Heart left ventricle (tissue), 16 donors: ENCODE data around the gene CD69. TPM values are rescaled to one million over a fixed set of nuclear protein-coding genes. Genes with fewer than 3 reads are reported as not detected.
A peak's percentile ranks its signal among the peaks of the same experiment; 100 is the strongest.

Experiments
- ATAC-seq, 4 donors: fragments of 200-7000 bp; cut with Tn5 transposase; one replicate each; pipeline ENCODE4 v1.9.1; 2020 to 2022; ENCODE audit warnings: moderate library complexity in 4 of 4, mild to moderate bottlenecking in 3 of 4, moderate number of reproducible peaks in 1 of 4
- DNase-seq, 5 donors: peaks; one replicate each; pipeline ENCODE4 v3.0.0-alpha.2; 2020
- H3K27ac ChIP-seq, 12 donors: fragments of 200-600 bp; sonication (generic) in 4 of 12; one replicate each; pipeline versions ENCODE4 v1.5.0 to v1.8.0; 2016 to 2022; ENCODE audit warnings: mild to moderate bottlenecking in 2 of 12
- H3K27me3 ChIP-seq, 9 donors: fragments of 200-600 bp; sonication (generic) in 2 of 9; one replicate each; pipeline versions ENCODE4 v1.5.1 to v1.8.0; 2016 to 2022; ENCODE audit warnings: mild to moderate bottlenecking in 3 of 9
- H3K36me3 ChIP-seq, 9 donors: fragments of 200-600 bp; sonication (generic) in 2 of 9; one replicate each; pipeline versions ENCODE4 v1.5.0 to v1.8.0; 2018 to 2022; ENCODE audit warnings: mild to moderate bottlenecking in 2 of 9
- H3K4me1 ChIP-seq, 12 donors: fragments of 200-600 bp; sonication (generic) in 4 of 12; one replicate each; pipeline versions ENCODE4 v1.5.0 to v1.8.0; 2016 to 2022; ENCODE audit warnings: mild to moderate bottlenecking in 3 of 12
- H3K4me3 ChIP-seq, 12 donors: fragments of 200-600 bp; sonication (generic) in 4 of 12; one replicate each; pipeline versions ENCODE4 v1.5.0 to v1.8.0; 2017 to 2022; ENCODE audit warnings: mild to moderate bottlenecking in 9 of 12, moderate library complexity in 4 of 12
- H3K9me3 ChIP-seq, 12 donors: fragments of 200-600 bp; sonication (generic) in 4 of 12; one replicate each; pipeline versions ENCODE4 v1.5.0 to v1.8.0; 2016 to 2022; ENCODE audit warnings: mild to moderate bottlenecking in 1 of 12
- POLR2A ChIP-seq, 2 donors: fragments of 450-650 bp; IDR thresholded peaks; one replicate each; pipeline ENCODE4 v1.6.1; 2017; ENCODE audit warnings: antibody characterized with exemption in 2 of 2, mild to moderate bottlenecking in 2 of 2, moderate library complexity in 2 of 2
- WGBS, 4 donors: extraction: QIAGEN DNeasy Blood & Tissue Kit in 2 of 4; methylation state at CpG; one replicate each; pipeline versions ENCODE4 v1.1.5 to v1.1.7; 2013 to 2018; 5-methylcytosine and 5-hydroxymethylcytosine counted together
- intact Hi-C, 10 donors: fragments of 100-400 bp; cut with DNase I; formaldehyde crosslinking; loops; one replicate each; pipeline versions ENCODE4 v1.11.1 to v1.14.2; 2022
- polyA plus RNA-seq, 2 donors: library from polyadenylated mRNA; stranded (reverse); fragments of 200-250 nt; gene quantifications; one replicate each; pipeline ENCODE4 v1.2.3, GENCODE V29; 2013
- total RNA-seq, 9 donors: library from RNA; depleted of rRNA in 2 of 9; stranded (reverse); fragments of >200 nt in 2 of 9; fragmentation: NEBNext Ultra II Directional in 3 of 9; extraction: Animal tissue kit (Norgen Biotek cat#: 25700) in 3 of 9; gene quantifications; one replicate each; pipeline versions ENCODE4 v1.1.0 to v1.2.4, GENCODE V29; 2016 to 2023
- TF ChIP-seq, protein P1 (sequence below), 12 donors: fragments of 200-600 bp; sonication (generic) in 4 of 12; IDR thresholded peaks; one replicate each; pipeline versions ENCODE4 v1.5.0 to v1.8.0; 2018 to 2022; ENCODE audit warnings: antibody characterized with exemption in 12 of 12, mild to moderate bottlenecking in 5 of 12
- donor health status: ischemic (EF 13 %, LVEDD 7.1; RV severe dilation, severe dysfunction).
- donor health status: healthy with polysubstance abuse.
- donor health status: DM: no; HTN: yes; CAD: no.
- donor health status: DM: no; HTN: no; CAD: no.
- donor health status: ischemic (EF 25% LVEDD 6.9; RV normal size, moderate dysfunction).
- donor health status: ischemic (EF 25% LVEDD 5.7; RV mildly dilated, moderate dysfunction).
- donor health status: healthy.
- donor health status: DM: yes; HTN: yes; CAD: no.
- donor health status: ischemic (EF 35%, LVEDD 5.7; RV mildly dilated, moderate dysfunction).
- donor health status: nonischemic (EF 11% LVEDD 7.7; RV severe dilation, severe dysfunction).
- donor health status: DM: yes; HTN: yes; CAD: no.
- donor health status: PGD.
- donor health status: ischemic (EF 29% LVEDD 5.4; RV normal size, mild dysfunction).
- donor health status: nonischemic (EF 23%, LVEDD 6.1; RV moderate dilation, normal function).

CD69 gene
- total and polyA plus RNA-seq, 11 donors = 0.16 to 6.4 (median 0.43) TPM; not detected in 3

DNA sequence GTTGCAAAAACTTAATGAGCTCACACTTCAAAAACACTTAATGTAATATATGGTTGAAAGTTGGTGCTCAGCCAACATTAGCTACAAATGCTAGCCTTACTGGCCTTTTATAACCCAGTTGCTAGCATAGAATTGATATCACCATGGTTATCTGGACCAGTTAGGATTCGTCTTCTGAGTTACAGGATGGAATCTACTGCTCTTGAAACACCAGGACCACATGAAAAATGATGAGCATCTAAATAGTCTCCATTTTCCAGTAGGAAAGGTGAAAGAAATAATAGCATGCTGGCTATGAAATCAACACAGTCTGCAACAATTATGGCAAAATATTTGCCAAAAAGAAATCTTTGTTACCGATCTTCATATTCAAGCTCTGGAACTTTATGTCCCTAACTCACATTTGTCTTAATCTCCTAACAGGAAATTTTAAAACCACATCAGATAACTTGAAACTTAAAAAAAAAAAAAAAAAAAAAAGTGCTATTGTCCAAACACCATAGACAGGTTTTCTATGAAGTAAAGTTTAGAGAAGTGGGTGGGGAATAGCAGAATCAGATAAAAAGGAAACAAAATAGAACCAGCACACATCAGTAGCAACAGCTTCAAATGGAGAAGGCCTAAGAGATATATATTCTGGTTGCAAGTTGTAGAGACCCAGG, 12.6 kb upstream of the CD69 start:
- ATAC-seq (no peak), DNase-seq (no peak)
- no peak overlapping the region for H3K27ac ChIP-seq
- H3K4me1 ChIP-seq = peaks cover 0 to 18% (median 0%) of the 10 kb centered on the region in 12 donors
- no peak overlapping the region for H3K4me3 ChIP-seq
- 70 to 81% (median 74%) methylated on average over 2 of the region's 2 CpGs for WGBS, 4 donors
- TF ChIP-seq, protein P1, sequence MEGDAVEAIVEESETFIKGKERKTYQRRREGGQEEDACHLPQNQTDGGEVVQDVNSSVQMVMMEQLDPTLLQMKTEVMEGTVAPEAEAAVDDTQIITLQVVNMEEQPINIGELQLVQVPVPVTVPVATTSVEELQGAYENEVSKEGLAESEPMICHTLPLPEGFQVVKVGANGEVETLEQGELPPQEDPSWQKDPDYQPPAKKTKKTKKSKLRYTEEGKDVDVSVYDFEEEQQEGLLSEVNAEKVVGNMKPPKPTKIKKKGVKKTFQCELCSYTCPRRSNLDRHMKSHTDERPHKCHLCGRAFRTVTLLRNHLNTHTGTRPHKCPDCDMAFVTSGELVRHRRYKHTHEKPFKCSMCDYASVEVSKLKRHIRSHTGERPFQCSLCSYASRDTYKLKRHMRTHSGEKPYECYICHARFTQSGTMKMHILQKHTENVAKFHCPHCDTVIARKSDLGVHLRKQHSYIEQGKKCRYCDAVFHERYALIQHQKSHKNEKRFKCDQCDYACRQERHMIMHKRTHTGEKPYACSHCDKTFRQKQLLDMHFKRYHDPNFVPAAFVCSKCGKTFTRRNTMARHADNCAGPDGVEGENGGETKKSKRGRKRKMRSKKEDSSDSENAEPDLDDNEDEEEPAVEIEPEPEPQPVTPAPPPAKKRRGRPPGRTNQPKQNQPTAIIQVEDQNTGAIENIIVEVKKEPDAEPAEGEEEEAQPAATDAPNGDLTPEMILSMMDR (IDR thresholded peaks at IDR 0.05) = no peak
- TF ChIP-seq POLR2A (IDR thresholded peaks at IDR 0.05) = no peak
- H3K36me3 ChIP-seq = no peaks in the 10 kb centered on the region
- intact Hi-C loops = no loop called here
- H3K27me3 ChIP-seq = no peaks in the 10 kb centered on the region
- no peaks in the 10 kb centered on the region for H3K9me3 ChIP-seq

DNA sequence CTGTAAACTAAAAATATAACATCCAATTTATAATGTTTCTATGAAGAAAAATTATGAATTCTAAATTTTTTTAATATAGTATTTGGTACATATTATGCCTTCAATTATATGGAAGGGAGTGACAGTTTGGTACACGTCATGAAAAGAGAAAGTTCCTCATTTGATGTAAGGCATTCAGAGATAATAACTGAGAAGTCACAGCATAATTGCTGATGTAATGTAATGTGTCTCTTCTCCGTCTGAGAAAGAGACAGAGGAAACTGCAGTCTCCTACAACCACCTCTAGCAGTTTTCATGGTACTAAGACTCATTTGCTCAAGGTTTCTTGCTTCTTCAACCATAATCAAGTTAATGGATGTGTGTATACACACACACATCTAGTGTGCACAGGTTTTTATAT, 2.3 kb upstream of the CD69 start:
- H3K4me3 ChIP-seq = no peak overlapping the region
- intact Hi-C loops = no loop called here
- no peak for TF ChIP-seq POLR2A (IDR thresholded peaks at IDR 0.05)
- no peaks in the 10 kb centered on the region for H3K36me3 ChIP-seq
- no peaks in the 10 kb centered on the region for H3K27me3 ChIP-seq
- H3K9me3 ChIP-seq = no peaks in the 10 kb centered on the region
- H3K4me1 ChIP-seq = peaks cover 0 to 43% (median 0%) of the 10 kb centered on the region in 12 donors
- DNase-seq = no peak
- ATAC-seq = peak in 1 of 4 donors; percentile 43
- H3K27ac ChIP-seq = peak overlapping the region in 1 of 12 donors; percentile 90
- 49 to 65% (median 62%) methylated on average over 2 of the region's 2 CpGs for WGBS, 4 donors

DNA sequence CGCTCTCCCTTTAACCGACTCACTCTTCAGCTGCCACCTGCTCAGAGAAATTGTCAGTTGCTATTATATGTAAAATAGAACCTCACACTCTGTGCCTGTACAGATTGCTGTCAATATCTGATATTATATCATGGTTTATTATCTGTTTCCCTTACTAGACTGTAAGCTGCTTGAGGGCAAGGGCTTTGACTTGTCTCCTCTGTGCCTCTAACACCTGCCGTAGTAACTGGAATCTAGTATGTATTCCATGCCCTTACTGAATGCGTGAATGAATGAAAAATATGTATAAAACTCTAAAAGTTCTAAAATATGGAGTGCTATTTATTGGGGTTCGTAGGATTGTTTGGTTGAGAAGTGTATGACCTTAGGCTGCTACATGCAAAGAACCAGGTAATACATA, 1.7 kb upstream of the CD69 start:
- H3K4me1 ChIP-seq = peaks cover 0 to 43% (median 0%) of the 10 kb centered on the region in 12 donors
- no peaks in the 10 kb centered on the region for H3K36me3 ChIP-seq
- H3K4me3 ChIP-seq = no peak overlapping the region
- ATAC-seq = no peak
- intact Hi-C loops = no loop called here
- H3K27ac ChIP-seq = peak overlapping the region in 1 of 12 donors; percentile 90
- H3K27me3 ChIP-seq = no peaks in the 10 kb centered on the region
- no peak for DNase-seq
- 93 to 95% (median 95%) methylated on average over 5 of the region's 5 CpGs for WGBS, 4 donors
- TF ChIP-seq, protein P1 (IDR thresholded peaks at IDR 0.05) = no peak
- no peak for TF ChIP-seq POLR2A (IDR thresholded peaks at IDR 0.05)
- no peaks in the 10 kb centered on the region for H3K9me3 ChIP-seq

DNA sequence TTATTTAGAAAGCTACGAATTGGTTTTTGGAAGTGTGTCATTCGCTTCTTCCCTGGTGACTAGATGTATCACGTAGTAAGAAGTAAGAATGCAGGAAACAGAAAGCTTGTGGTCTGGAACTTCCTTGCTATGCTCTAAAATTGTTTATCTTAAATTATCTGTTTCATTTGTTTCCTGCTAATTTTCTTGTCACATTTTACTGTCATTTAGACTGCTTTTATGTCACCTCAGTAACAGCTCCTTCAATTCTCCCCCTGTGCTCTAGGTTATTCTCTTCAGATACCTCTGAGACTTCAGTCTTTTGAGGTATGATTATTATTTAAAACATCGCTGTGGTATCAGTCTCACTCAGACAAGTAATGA, 699 bp upstream of the CD69 start:
- 60 to 73% (median 66%) methylated on average over 4 of the region's 4 CpGs for WGBS, 4 donors
- ATAC-seq (peak in 1 of 4 donors; percentile 54), DNase-seq (no peak)
- no peaks in the 10 kb centered on the region for H3K36me3 ChIP-seq
- intact Hi-C loops = no loop called here
- TF ChIP-seq, protein P1 (IDR thresholded peaks at IDR 0.05) = no peak
- TF ChIP-seq POLR2A (IDR thresholded peaks at IDR 0.05) = no peak
- no peaks in the 10 kb centered on the region for H3K9me3 ChIP-seq
- peaks cover 0 to 39% (median 0%) of the 10 kb centered on the region in 12 donors for H3K4me1 ChIP-seq
- H3K4me3 ChIP-seq = peak overlapping the region in 1 of 12 donors; percentile 57
- H3K27ac ChIP-seq = peak overlapping the region in 3 of 12 donors; percentile 24 to 90 (median 43)
- H3K27me3 ChIP-seq = no peaks in the 10 kb centered on the region
